B cell (primary cell): ENCODE results near the gene KIRREL3. TPM values are rescaled to one million over a fixed set of nuclear protein-coding genes. Genes with fewer than 3 reads are reported as not detected.

Experiments
- ATAC-seq: fragments of 200-7000 bp; cut with Tn5 transposase; one replicate; pipeline ENCODE4 v1.10.0; 2021; ENCODE audit warnings: low read depth, mild to moderate bottlenecking, moderate number of reproducible peaks, moderate library complexity
- CTCF ChIA-PET: fragments of 350-600 bp; sonication (Branson Sonifier 250); formaldehyde crosslinking; loops from one replicate; lab custom pipeline; 2021; ENCODE audit warnings: antibody characterized with exemption, inconsistent platforms; lab: Charles Lee
- POLR2A ChIA-PET: fragments of 350-600 bp; sonication (Branson Sonifier 250); formaldehyde crosslinking; loops from one replicate; lab custom pipeline; 2021; ENCODE audit warnings: antibody characterized with exemption; lab: Charles Lee
- DNase-seq: peaks from one replicate; pipeline ENCODE4 v3.0.0; 2013
- H2AFZ ChIP-seq: 2 replicates; pipeline ENCODE4 v1.6.1; 2012; ENCODE audit warnings: mild to moderate bottlenecking, low read depth, low read length; ENCODE audit not compliant: insufficient read depth, poor library complexity, severe bottlenecking
- H3K27ac ChIP-seq, 2 donors: 1 replicate in 1 of 2; 2 replicates in 1 of 2; pipeline ENCODE4 v1.5.1; 2012 to 2013; ENCODE audit warnings: low read length in 2 of 2, mild to moderate bottlenecking in 2 of 2, moderate library complexity in 1 of 2
- H3K27me3 ChIP-seq, 4 experiments: fragments of 200-600 bp in 1 of 4; sonication (generic) in 1 of 4; replicated peaks in 1 of 4; 1 replicate in 2 of 4; 2 replicates in 2 of 4; pipeline versions ENCODE4 v1.6.1 to v1.7.0; 2013 to 2016; ENCODE audit warnings: low read length in 3 of 4, mild to moderate bottlenecking in 2 of 4, mixed read lengths in 1 of 4, moderate library complexity in 1 of 4; ENCODE audit not compliant: insufficient read depth in 4 of 4, control insufficient read depth in 3 of 4; ENCODE audit errors: control extremely low read depth in 1 of 4
- H3K36me3 ChIP-seq, 2 experiments: replicated peaks in 1 of 2; 1 replicate in 1 of 2; 2 replicates in 1 of 2; pipeline versions ENCODE4 v1.6.1 to v1.7.1; 2013; ENCODE audit warnings: low read length in 1 of 2; ENCODE audit not compliant: insufficient read depth in 2 of 2, control insufficient read depth in 1 of 2; ENCODE audit errors: control extremely low read depth in 1 of 2, extremely low read depth in 1 of 2
- H3K4me1 ChIP-seq, 2 donors: fragments of 200-600 bp in 1 of 2; sonication (generic) in 1 of 2; 1 replicate in 1 of 2; 2 replicates in 1 of 2; pipeline versions ENCODE4 v1.5.1 to v1.6.1; 2013 to 2017; ENCODE audit warnings: low read length in 2 of 2; ENCODE audit not compliant: control insufficient read depth in 2 of 2, insufficient read depth in 2 of 2
- H3K4me2 ChIP-seq: replicated peaks from 2 replicates; pipeline ENCODE3; 2012; ENCODE audit warnings: mild to moderate bottlenecking, low read depth, low read length; ENCODE audit not compliant: poor library complexity, severe bottlenecking
- H3K4me3 ChIP-seq, 5 experiments: fragments of 200-600 bp in 1 of 5; sonication (generic) in 1 of 5; 1 replicate in 3 of 5; 2 replicates in 2 of 5; pipeline versions ENCODE4 v1.5.1 to v1.7.0; 2011 to 2016; ENCODE audit warnings: low read length in 4 of 5, mild to moderate bottlenecking in 4 of 5, low read depth in 2 of 5, control low read depth in 1 of 5, moderate library complexity in 1 of 5; ENCODE audit not compliant: insufficient read depth in 1 of 5; ENCODE audit errors: control extremely low read depth in 1 of 5, extremely low read depth in 1 of 5
- H3K79me2 ChIP-seq: fragments of 200-600 bp; sonication (generic); one replicate; pipeline ENCODE4 v1.6.0; 2016; ENCODE audit warnings: low read length; ENCODE audit not compliant: control insufficient read depth, insufficient read depth
- H3K9ac ChIP-seq: fragments of 200-600 bp; sonication (generic); 2 replicates; pipeline ENCODE4 v1.6.1; 2017; ENCODE audit warnings: mild to moderate bottlenecking, low read length, moderate library complexity
- H3K9me3 ChIP-seq, 3 donors: one replicate each; pipeline versions ENCODE4 v1.6.1 to v1.7.1; 2013; ENCODE audit warnings: low read length in 2 of 3; ENCODE audit not compliant: control insufficient read depth in 2 of 3, insufficient read depth in 1 of 3; ENCODE audit errors: control extremely low read depth in 1 of 3
- H4K20me1 ChIP-seq: 2 replicates; pipeline ENCODE4 v1.6.0; 2012; ENCODE audit warnings: mild to moderate bottlenecking, low read length; ENCODE audit not compliant: insufficient read depth, control insufficient read depth, poor library complexity, severe bottlenecking
- H3K27ac Mint-ChIP-seq: one replicate; pipeline ENCODE4 v1.8.0; 2021; ENCODE audit warnings: mixed read lengths
- H3K27me3 Mint-ChIP-seq: one replicate; pipeline ENCODE4 v1.8.0; 2021; ENCODE audit warnings: mixed read lengths
- H3K4me1 Mint-ChIP-seq: one replicate; pipeline ENCODE4 v1.8.0; 2021; ENCODE audit warnings: mixed read lengths
- H3K4me3 Mint-ChIP-seq: one replicate; pipeline ENCODE4 v1.8.0; 2021; ENCODE audit warnings: mixed read lengths
- H3K9me3 Mint-ChIP-seq: one replicate; pipeline ENCODE4 v1.8.0; 2022; ENCODE audit warnings: mixed read lengths; ENCODE audit not compliant: insufficient read depth
- EZH2 ChIP-seq: IDR thresholded peaks from 2 replicates; pipeline ENCODE4 v1.6.1; 2012; ENCODE audit warnings: borderline replicate concordance, low read depth, mild to moderate bottlenecking, moderate library complexity, low read length; ENCODE audit not compliant: insufficient read depth, poor library complexity, severe bottlenecking
- WGBS: methylation state at CpG from one replicate; pipeline ENCODE4 v1.1.5; 2013; ENCODE audit warnings: missing lambda C conversion rate; ENCODE audit not compliant: insufficient coverage; 5-methylcytosine and 5-hydroxymethylcytosine counted together
- intact Hi-C: fragments of 100-400 bp; cut with micrococcal nuclease; formaldehyde crosslinking; loops from one replicate; pipeline ENCODE4 v1.10.0; 2022
- polyA plus RNA-seq: library from polyadenylated mRNA; depleted of rRNA; stranded (reverse); fragments of >200 nt; gene quantifications from 2 replicates; pipeline ENCODE4 v1.2.3, GENCODE V29; 2012
- total RNA-seq, 2 donors: library from RNA; stranded (reverse); fragments of 120-200 nt in 1 of 2; gene quantifications; 1 replicate in 1 of 2; 2 replicates in 1 of 2; pipeline versions ENCODE4 v1.2.3 to v1.2.4, GENCODE V29; 2013 to 2022
- TF ChIP-seq, protein P1 (sequence below): fragments of 200-600 bp; IDR thresholded peaks from one replicate; pipeline ENCODE4 v1.8.0; 2022; ENCODE audit warnings: antibody characterized with exemption, mild to moderate bottlenecking

KIRREL3 gene
- total and polyA plus RNA-seq, 2 donors (not counting 1 experiment from before 2014, with no cell fraction given): not detected

DNA sequence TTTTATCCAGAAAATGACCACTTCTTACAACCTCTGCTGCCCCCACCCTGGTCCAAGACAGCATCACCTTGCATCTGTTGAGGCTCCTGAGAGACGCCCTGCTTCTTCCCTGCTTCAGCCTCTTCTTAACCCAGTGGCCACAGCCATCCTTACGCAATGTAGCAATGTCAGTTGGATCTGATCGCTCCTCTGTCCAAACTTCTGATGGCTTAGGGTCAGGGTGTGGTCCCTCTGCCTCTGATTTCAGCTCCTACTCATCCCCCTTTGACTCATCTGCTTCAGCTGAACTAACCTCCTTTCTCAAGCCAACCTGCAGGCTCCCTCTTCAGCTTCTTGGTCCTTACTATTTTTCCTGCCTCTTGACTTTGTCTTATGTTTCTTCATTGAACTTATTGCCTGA is 280.8 kb downstream of the KIRREL3 start:
- Mint-ChIP-seq H3K27me3 (peaks cover 20% of the 10 kb centered on the region), H3K9me3 (no peaks in the 10 kb centered on the region), H3K4me3 (no peak overlapping the region), H3K27ac (no peak overlapping the region), H3K4me1 (no peaks in the 10 kb centered on the region)
- POLR2A ChIA-PET: no interaction called here
- H3K4me2 ChIP-seq: no peak overlapping the region
- DNase-seq (no peak), ATAC-seq (no peak)
- H3K4me1 ChIP-seq: no peaks in the 10 kb centered on the region
- no peak overlapping the region for H3K27ac ChIP-seq
- WGBS: 97% methylated on average over 3 of the region's 3 CpGs
- H2AFZ ChIP-seq: no peak overlapping the region
- H3K36me3 ChIP-seq: no peaks in the 10 kb centered on the region
- TF ChIP-seq, protein P1, sequence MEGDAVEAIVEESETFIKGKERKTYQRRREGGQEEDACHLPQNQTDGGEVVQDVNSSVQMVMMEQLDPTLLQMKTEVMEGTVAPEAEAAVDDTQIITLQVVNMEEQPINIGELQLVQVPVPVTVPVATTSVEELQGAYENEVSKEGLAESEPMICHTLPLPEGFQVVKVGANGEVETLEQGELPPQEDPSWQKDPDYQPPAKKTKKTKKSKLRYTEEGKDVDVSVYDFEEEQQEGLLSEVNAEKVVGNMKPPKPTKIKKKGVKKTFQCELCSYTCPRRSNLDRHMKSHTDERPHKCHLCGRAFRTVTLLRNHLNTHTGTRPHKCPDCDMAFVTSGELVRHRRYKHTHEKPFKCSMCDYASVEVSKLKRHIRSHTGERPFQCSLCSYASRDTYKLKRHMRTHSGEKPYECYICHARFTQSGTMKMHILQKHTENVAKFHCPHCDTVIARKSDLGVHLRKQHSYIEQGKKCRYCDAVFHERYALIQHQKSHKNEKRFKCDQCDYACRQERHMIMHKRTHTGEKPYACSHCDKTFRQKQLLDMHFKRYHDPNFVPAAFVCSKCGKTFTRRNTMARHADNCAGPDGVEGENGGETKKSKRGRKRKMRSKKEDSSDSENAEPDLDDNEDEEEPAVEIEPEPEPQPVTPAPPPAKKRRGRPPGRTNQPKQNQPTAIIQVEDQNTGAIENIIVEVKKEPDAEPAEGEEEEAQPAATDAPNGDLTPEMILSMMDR: no peak
- no peak for TF ChIP-seq EZH2
- H3K27me3 ChIP-seq: no peaks in the 10 kb centered on the region
- H3K9ac ChIP-seq: no peak overlapping the region
- H3K79me2 ChIP-seq: no peaks in the 10 kb centered on the region
- H4K20me1 ChIP-seq: no peaks in the 10 kb centered on the region
- no peak overlapping the region for H3K4me3 ChIP-seq
- CTCF ChIA-PET: no interaction called here
- no peaks in the 10 kb centered on the region for H3K9me3 ChIP-seq
- intact Hi-C loops: no loop called here

DNA sequence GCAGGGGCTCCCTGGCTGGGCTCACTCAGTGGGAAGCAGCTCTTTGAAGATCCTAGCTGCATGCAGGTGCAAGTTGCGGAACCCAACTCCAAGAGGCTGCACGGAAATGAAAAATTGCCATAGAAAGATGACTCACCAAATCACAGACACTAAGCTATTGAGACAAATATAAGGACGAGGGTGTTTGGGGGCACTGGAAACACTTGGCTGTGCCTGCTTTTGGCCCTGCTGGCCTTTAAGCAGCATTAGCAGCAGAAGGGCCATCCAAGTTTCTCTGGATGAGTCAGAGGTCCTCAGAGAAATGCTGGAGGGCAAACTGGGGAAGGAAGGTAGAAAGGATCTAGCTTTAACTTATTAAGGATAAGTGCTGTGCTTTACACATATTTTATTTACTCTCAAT is 282.3 kb downstream of the KIRREL3 start:
- no peaks in the 10 kb centered on the region for H3K36me3 ChIP-seq
- H4K20me1 ChIP-seq: no peaks in the 10 kb centered on the region
- H3K4me1 Mint-ChIP-seq: no peaks in the 10 kb centered on the region
- H3K4me3 Mint-ChIP-seq: no peak overlapping the region
- no peaks in the 10 kb centered on the region for H3K79me2 ChIP-seq
- no peak overlapping the region for H3K27ac ChIP-seq
- H3K9me3 ChIP-seq: peaks cover 0 to 4% (median 0%) of the 10 kb centered on the region in 3 donors
- WGBS: no CpG with 5 or more reads among the region's 3 CpGs
- intact Hi-C loops: no loop called here
- no peak overlapping the region for H3K4me3 ChIP-seq
- ChIA-PET POLR2A (no interaction called here), CTCF (no interaction called here)
- ATAC-seq: no peak
- H3K27ac Mint-ChIP-seq: no peak overlapping the region
- no peaks in the 10 kb centered on the region for H3K4me1 ChIP-seq
- peaks cover 25% of the 10 kb centered on the region for H3K27me3 Mint-ChIP-seq
- H3K9ac ChIP-seq: no peak overlapping the region
- DNase-seq: no peak
- no peak overlapping the region for H2AFZ ChIP-seq
- no peaks in the 10 kb centered on the region for H3K9me3 Mint-ChIP-seq
- H3K27me3 ChIP-seq: peaks cover 0 to 4% (median 0%) of the 10 kb centered on the region in 4 experiments
- H3K4me2 ChIP-seq: no peak overlapping the region
- no peak for TF ChIP-seq EZH2
- TF ChIP-seq, protein P1: no peak
